Neural cell (in vitro differentiated cells): ENCODE results near the gene CFAP157.
"Not testable (repeated sequence)": the region's sequence is repeated elsewhere in the genome, so short reads cannot be mapped to it uniquely, and the experiment has no call there.

Source experiments
- EP300 ChIP-seq: fragments of 450-650 bp; conservative IDR thresholded peaks from 2 replicates; pipeline ENCODE4 v1.6.1; 2014; ENCODE audit warnings: antibody characterized with exemption, mild to moderate bottlenecking, moderate library complexity; ENCODE audit not compliant: poor library complexity, severe bottlenecking
- EZH2 ChIP-seq: fragments of 200-600, 300-800 bp; shearing (Covaris generic), sonication (generic); IDR thresholded peaks from 2 replicates; pipeline ENCODE4 v1.6.1; 2014; ENCODE audit warnings: antibody characterized with exemption, low read length, borderline replicate concordance, mild to moderate bottlenecking; ENCODE audit not compliant: insufficient read depth, poor library complexity, severe bottlenecking
- POLR2AphosphoS5 ChIP-seq: IDR thresholded peaks from 2 replicates; pipeline ENCODE4 v1.6.1; 2012
- RAD21 ChIP-seq: fragments of 450-650 bp; conservative IDR thresholded peaks from 2 replicates; pipeline ENCODE4 v1.6.1; 2014; ENCODE audit warnings: antibody characterized with exemption, mild to moderate bottlenecking, moderate library complexity
- SMC3 ChIP-seq: fragments of 450-650 bp; conservative IDR thresholded peaks from 2 replicates; pipeline ENCODE4 v1.6.1; 2014; ENCODE audit warnings: antibody characterized with exemption, mild to moderate bottlenecking, moderate library complexity; ENCODE audit not compliant: poor library complexity
- TAF1 ChIP-seq: IDR thresholded peaks from 2 replicates; pipeline ENCODE4 v1.6.1; 2012; ENCODE audit warnings: low read depth
- TF ChIP-seq, protein P1 (sequence below): fragments of 450-650 bp; IDR thresholded peaks from 2 replicates; pipeline ENCODE4 v1.5.1; 2014; ENCODE audit warnings: antibody characterized with exemption, mild to moderate bottlenecking, moderate library complexity; ENCODE audit not compliant: poor library complexity, severe bottlenecking
- TF ChIP-seq, protein P2 (sequence below): IDR thresholded peaks from 2 replicates; pipeline ENCODE4 v1.6.1; 2012; ENCODE audit warnings: borderline replicate concordance

DNA sequence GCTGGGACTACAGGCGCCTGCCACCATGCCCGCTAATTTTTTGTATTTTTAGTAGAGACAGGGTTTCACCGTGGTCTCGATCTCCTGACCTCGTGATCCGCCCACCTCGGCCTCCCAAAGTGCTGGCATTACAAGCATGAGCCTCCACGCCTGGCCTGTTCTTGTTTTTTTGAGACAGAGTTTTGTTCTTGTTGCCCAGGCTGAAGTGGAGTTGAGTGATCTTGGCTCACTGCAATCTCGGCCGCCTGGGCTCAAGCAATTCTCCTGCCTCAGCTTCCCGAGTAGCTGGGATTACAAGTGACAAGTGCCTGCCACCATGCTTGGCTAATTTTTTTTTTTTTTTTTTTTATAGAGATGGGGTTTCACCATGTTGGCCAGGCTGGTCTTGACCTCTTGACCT lies 50.0 kb downstream of the CFAP157 start:
- not testable (repeated sequence) for TF ChIP-seq POLR2AphosphoS5, RAD21, TAF1, EP300, EZH2, SMC3
- TF ChIP-seq, protein P1, sequence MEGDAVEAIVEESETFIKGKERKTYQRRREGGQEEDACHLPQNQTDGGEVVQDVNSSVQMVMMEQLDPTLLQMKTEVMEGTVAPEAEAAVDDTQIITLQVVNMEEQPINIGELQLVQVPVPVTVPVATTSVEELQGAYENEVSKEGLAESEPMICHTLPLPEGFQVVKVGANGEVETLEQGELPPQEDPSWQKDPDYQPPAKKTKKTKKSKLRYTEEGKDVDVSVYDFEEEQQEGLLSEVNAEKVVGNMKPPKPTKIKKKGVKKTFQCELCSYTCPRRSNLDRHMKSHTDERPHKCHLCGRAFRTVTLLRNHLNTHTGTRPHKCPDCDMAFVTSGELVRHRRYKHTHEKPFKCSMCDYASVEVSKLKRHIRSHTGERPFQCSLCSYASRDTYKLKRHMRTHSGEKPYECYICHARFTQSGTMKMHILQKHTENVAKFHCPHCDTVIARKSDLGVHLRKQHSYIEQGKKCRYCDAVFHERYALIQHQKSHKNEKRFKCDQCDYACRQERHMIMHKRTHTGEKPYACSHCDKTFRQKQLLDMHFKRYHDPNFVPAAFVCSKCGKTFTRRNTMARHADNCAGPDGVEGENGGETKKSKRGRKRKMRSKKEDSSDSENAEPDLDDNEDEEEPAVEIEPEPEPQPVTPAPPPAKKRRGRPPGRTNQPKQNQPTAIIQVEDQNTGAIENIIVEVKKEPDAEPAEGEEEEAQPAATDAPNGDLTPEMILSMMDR: not testable (repeated sequence)
- TF ChIP-seq, protein P2, sequence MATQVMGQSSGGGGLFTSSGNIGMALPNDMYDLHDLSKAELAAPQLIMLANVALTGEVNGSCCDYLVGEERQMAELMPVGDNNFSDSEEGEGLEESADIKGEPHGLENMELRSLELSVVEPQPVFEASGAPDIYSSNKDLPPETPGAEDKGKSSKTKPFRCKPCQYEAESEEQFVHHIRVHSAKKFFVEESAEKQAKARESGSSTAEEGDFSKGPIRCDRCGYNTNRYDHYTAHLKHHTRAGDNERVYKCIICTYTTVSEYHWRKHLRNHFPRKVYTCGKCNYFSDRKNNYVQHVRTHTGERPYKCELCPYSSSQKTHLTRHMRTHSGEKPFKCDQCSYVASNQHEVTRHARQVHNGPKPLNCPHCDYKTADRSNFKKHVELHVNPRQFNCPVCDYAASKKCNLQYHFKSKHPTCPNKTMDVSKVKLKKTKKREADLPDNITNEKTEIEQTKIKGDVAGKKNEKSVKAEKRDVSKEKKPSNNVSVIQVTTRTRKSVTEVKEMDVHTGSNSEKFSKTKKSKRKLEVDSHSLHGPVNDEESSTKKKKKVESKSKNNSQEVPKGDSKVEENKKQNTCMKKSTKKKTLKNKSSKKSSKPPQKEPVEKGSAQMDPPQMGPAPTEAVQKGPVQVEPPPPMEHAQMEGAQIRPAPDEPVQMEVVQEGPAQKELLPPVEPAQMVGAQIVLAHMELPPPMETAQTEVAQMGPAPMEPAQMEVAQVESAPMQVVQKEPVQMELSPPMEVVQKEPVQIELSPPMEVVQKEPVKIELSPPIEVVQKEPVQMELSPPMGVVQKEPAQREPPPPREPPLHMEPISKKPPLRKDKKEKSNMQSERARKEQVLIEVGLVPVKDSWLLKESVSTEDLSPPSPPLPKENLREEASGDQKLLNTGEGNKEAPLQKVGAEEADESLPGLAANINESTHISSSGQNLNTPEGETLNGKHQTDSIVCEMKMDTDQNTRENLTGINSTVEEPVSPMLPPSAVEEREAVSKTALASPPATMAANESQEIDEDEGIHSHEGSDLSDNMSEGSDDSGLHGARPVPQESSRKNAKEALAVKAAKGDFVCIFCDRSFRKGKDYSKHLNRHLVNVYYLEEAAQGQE: not testable (repeated sequence)
